Neural progenitor cell (in vitro differentiated cells): Measurements from ENCODE around the gene TRAF6.

Source experiments
- EZH2 ChIP-seq: fragments of 200-600 bp; sonication (generic); IDR thresholded peaks from 2 replicates; pipeline ENCODE4 v1.6.1; 2017; ENCODE audit warnings: antibody characterized with exemption, mild to moderate bottlenecking, moderate library complexity
- TF ChIP-seq, protein P1 (sequence below): fragments of 200-600 bp; sonication (generic); IDR thresholded peaks from 2 replicates; pipeline ENCODE4 v1.5.1; 2017; ENCODE audit warnings: antibody characterized with exemption, mild to moderate bottlenecking

GRCh38 chr11:36456156-36456555 is 53.9 kb downstream of the TRAF6 start:
- TF ChIP-seq EZH2 = no peak
- TF ChIP-seq, protein P1, sequence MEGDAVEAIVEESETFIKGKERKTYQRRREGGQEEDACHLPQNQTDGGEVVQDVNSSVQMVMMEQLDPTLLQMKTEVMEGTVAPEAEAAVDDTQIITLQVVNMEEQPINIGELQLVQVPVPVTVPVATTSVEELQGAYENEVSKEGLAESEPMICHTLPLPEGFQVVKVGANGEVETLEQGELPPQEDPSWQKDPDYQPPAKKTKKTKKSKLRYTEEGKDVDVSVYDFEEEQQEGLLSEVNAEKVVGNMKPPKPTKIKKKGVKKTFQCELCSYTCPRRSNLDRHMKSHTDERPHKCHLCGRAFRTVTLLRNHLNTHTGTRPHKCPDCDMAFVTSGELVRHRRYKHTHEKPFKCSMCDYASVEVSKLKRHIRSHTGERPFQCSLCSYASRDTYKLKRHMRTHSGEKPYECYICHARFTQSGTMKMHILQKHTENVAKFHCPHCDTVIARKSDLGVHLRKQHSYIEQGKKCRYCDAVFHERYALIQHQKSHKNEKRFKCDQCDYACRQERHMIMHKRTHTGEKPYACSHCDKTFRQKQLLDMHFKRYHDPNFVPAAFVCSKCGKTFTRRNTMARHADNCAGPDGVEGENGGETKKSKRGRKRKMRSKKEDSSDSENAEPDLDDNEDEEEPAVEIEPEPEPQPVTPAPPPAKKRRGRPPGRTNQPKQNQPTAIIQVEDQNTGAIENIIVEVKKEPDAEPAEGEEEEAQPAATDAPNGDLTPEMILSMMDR = no peak
